Measurements from ENCODE around the gene GRB10.

DNA sequence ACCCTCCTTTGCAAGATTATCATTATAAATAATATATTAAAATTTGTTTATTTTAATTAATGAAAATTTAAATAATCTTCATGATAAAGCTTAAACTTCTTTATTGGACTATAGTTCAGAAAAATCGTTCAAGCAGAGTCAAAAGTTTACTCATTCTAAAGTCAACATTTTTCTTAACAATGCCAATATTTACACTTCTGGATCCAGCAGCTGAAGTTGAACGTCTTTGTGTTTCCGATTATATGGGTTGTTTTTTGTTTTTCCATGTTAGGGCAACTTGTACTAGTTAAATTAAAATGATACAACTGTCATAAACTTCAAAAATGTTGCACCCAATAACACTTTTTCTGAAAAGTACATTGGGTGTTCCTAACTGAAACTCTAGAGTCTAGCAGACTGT lies 43.8 kb downstream of the GRB10 start:
- no peak for TF ChIP-seq TAF1 (IDR thresholded peaks at IDR 0.05; ENCODE audit: low read depth, low read length)
- no peak for TF ChIP-seq POLR2A (IDR thresholded peaks at IDR 0.05; ENCODE audit: low read depth, low read length)
- TF ChIP-seq SPI1 (IDR thresholded peaks at IDR 0.05; ENCODE audit: low read depth, low read length): no peak

Measured in GM12891 (cell line).